Prostate gland (tissue), 2 donors: ENCODE measurements around the gene SNPH.

Experiments used
- CTCF ChIP-seq, 4 experiments: fragments of 200-600 bp in 2 of 4; fragments of 450-650 bp in 2 of 4; sonication (generic) in 2 of 4; IDR thresholded peaks; 1 replicate in 3 of 4; 2 replicates in 1 of 4; pipeline ENCODE4 v1.5.1; 2016 to 2019; ENCODE audit warnings: antibody characterized with exemption in 4 of 4, mild to moderate bottlenecking in 2 of 4, moderate library complexity in 2 of 4
- POLR2A ChIP-seq: fragments of 450-650 bp; IDR thresholded peaks from one replicate; pipeline ENCODE4 v1.6.1; 2016; ENCODE audit warnings: antibody characterized with exemption, mild to moderate bottlenecking
- POLR2AphosphoS5 ChIP-seq: sonication (generic); formaldehyde crosslinking; IDR thresholded peaks from one replicate; pipeline ENCODE4 v1.6.1; 2017; ENCODE audit warnings: antibody characterized with exemption

GRCh38 chr20:1337441-1337840, 71.3 kb downstream of the SNPH start:
- TF ChIP-seq CTCF (IDR thresholded peaks at IDR 0.05): no peak
- no peak for TF ChIP-seq POLR2AphosphoS5
- TF ChIP-seq POLR2A: no peak
